ENCODE measurements around the gene MUC13. TPM values are rescaled to one million over a fixed set of nuclear protein-coding genes. Genes with fewer than 3 reads are reported as not detected.

MUC13 gene
- total RNA-seq, 1 experiment from 2014 or later, result not detected

GRCh38 chr3:124935794-124936542 is 1.4 kb upstream of the MUC13 start:
- H3K4ac ChIP-seq (ENCODE audit: low read depth, low read length), result no peak overlapping the region
- no peaks in the 10 kb centered on the region for H3K27me3 ChIP-seq (ENCODE audit: insufficient read depth, low read length)
- no peaks in the 10 kb centered on the region for H3K4me1 Mint-ChIP-seq
- no peak overlapping the region for H2BK5ac ChIP-seq (ENCODE audit: insufficient read length, low read length)
- H3K4me2 ChIP-seq (ENCODE audit: insufficient read depth, insufficient read length, low read length), result no peak overlapping the region
- H3K9me3 Mint-ChIP-seq, result 0 out of 5 replicates have a peak, but pooled peaks cover 0 to 2% of the 10 kb centered on the region in 2 experiments
- no peak overlapping the region for H3T11ph ChIP-seq (ENCODE audit: low read length)
- no peak overlapping the region for H2AFZ ChIP-seq (ENCODE audit: low read length)
- no peaks in the 10 kb centered on the region for H3K4me1 ChIP-seq (ENCODE audit: insufficient read depth, low read length)
- no peak overlapping the region for H2BK12ac ChIP-seq (ENCODE audit: insufficient read length, low read depth, low read length)
- H4K8ac ChIP-seq (replicated peaks; ENCODE audit: insufficient read length, low read depth, low read length), result no peak overlapping the region
- no peaks in the 10 kb centered on the region for H4K20me1 ChIP-seq (ENCODE audit: control insufficient read depth, insufficient read depth, insufficient read length)
- no peaks in the 10 kb centered on the region for H3K9me3 ChIP-seq (ENCODE audit: control insufficient read depth, low read depth, low read length)
- H3K27ac Mint-ChIP-seq, result no peak overlapping the region
- H2BK120ac ChIP-seq (ENCODE audit: low read depth, low read length, poor library complexity, severe bottlenecking), result no peak overlapping the region
- no peak overlapping the region for H4K5ac ChIP-seq (ENCODE audit: insufficient read length, low read depth, low read length)
- no peak overlapping the region for H3K4me3 Mint-ChIP-seq
- no peaks in the 10 kb centered on the region for H3K79me2 ChIP-seq (ENCODE audit: insufficient read depth, low read length)
- no peaks in the 10 kb centered on the region; a peak in 1 of 7 replicates for H3K36me3 Mint-ChIP-seq (ENCODE audit: insufficient read depth in 1 of 3, low read depth in 3 of 3)
- no peak overlapping the region for H2BK15ac ChIP-seq (ENCODE audit: low read depth, low read length)
- H3K14ac ChIP-seq (ENCODE audit: insufficient read depth, low read length), result no peak overlapping the region
- no peak for TF ChIP-seq CTCF (conservative IDR thresholded peaks at IDR 0.05)
- H3K56ac ChIP-seq (ENCODE audit: insufficient read length, low read depth, low read length), result no peak overlapping the region
- H2AK5ac ChIP-seq (ENCODE audit: insufficient read length, low read length), result no peak overlapping the region
- no peaks in the 10 kb centered on the region for H3K23me2 ChIP-seq (ENCODE audit: insufficient read length, low read depth, low read length, poor library complexity, severe bottlenecking)
- peaks cover 6% of the 10 kb centered on the region for H3K27me3 Mint-ChIP-seq (ENCODE audit: low read depth)
- no peak overlapping the region for H3K23ac ChIP-seq (ENCODE audit: insufficient read length, low read depth, low read length)
- no peak overlapping the region for H2BK20ac ChIP-seq (ENCODE audit: low read depth, low read length, poor library complexity, severe bottlenecking)
- no peak overlapping the region for H3K18ac ChIP-seq (ENCODE audit: insufficient read length, low read depth, low read length)
- WGBS (ENCODE audit: extremely low coverage, insufficient read length, low lambda C conversion rate), result no CpG with 5 or more reads among the region's 5 CpGs
- H3K27ac ChIP-seq (ENCODE audit: insufficient read length, low read depth, low read length), result no peak overlapping the region
- no peak for DNase-seq
- no peak overlapping the region for H3K9ac ChIP-seq (ENCODE audit: extremely low read depth, insufficient read length, low read length)
- H4K91ac ChIP-seq (ENCODE audit: insufficient read length, low read depth, low read length), result no peak overlapping the region
- H3K79me1 ChIP-seq (ENCODE audit: insufficient read depth, low read depth, low read length, poor library complexity, severe bottlenecking), result no peaks in the 10 kb centered on the region
